WI38 (cell line): ENCODE data around the gene STRIP2.

ENCODE experiments used
- H3K4me3 ChIP-seq: 2 replicates; pipeline ENCODE4 v1.5.1; 2011; ENCODE audit warnings: low read depth, mild to moderate bottlenecking, control low read depth, low read length
- TF ChIP-seq, protein P1 (sequence below): IDR thresholded peaks from 2 replicates; pipeline ENCODE4 v1.5.1; 2012; ENCODE audit warnings: low read depth, mild to moderate bottlenecking, control low read depth, low read length

The STRIP2 gene

DNA sequence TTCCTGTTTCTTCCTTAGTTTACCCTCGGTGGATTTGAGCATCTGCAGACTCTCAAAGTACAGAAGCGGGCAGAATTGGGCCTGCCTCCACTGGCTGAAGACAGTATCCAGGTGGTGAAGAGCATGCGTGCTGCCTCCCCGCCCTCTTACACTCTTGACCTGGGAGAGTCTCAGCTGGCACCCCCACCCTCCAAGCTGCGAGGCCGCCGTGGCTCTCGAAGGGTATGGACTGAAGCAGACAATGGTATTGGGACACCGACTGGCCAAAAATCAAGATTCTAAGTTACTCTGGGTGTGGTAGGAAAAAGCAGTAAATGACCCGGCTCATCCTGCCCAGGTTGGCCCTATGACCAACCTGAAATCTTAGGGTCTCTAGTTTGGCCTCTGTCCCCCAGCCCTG is 22.2 kb downstream of the STRIP2 start:
- TF ChIP-seq, protein P1, sequence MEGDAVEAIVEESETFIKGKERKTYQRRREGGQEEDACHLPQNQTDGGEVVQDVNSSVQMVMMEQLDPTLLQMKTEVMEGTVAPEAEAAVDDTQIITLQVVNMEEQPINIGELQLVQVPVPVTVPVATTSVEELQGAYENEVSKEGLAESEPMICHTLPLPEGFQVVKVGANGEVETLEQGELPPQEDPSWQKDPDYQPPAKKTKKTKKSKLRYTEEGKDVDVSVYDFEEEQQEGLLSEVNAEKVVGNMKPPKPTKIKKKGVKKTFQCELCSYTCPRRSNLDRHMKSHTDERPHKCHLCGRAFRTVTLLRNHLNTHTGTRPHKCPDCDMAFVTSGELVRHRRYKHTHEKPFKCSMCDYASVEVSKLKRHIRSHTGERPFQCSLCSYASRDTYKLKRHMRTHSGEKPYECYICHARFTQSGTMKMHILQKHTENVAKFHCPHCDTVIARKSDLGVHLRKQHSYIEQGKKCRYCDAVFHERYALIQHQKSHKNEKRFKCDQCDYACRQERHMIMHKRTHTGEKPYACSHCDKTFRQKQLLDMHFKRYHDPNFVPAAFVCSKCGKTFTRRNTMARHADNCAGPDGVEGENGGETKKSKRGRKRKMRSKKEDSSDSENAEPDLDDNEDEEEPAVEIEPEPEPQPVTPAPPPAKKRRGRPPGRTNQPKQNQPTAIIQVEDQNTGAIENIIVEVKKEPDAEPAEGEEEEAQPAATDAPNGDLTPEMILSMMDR: no peak
- no peak overlapping the region for H3K4me3 ChIP-seq

DNA sequence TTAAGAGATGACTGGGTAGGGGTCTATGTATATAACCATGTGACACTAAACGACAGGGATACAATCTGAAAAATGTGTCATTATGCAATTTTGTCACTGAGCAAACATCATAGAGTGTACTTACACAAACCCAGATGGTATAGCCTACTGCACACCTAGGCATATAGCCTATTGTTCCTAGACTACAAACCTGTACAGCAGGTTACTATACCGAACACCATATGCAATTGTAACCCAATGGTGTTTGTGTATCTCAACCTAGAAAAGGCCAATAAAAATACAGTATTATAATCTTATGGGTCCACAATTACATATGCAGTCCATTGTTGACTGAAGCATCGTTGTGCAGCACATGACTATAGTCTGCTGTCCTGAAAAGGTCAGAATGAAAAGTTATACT is 22.9 kb downstream of the STRIP2 start:
- TF ChIP-seq, protein P1: no peak
- no peak overlapping the region for H3K4me3 ChIP-seq

DNA sequence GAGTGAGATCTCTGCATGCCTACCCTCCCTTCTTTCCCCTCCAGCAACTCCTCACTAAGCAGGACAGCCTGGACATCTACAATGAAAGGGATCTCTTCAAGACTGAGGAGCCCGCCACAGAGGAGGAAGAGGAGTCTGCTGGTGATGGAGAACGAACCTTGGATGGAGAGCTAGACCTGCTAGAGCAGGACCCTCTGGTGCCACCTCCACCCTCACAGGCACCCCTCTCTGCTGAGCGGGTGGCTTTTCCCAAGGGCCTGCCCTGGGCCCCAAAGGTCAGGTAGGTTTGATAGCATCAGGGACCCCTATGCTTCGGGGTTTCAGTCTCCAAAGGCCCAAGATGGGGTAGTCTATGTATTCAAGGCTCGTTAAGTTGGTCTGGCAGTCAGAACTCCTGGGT is 23.9 kb downstream of the STRIP2 start:
- H3K4me3 ChIP-seq: no peak overlapping the region
- TF ChIP-seq, protein P1: no peak

DNA sequence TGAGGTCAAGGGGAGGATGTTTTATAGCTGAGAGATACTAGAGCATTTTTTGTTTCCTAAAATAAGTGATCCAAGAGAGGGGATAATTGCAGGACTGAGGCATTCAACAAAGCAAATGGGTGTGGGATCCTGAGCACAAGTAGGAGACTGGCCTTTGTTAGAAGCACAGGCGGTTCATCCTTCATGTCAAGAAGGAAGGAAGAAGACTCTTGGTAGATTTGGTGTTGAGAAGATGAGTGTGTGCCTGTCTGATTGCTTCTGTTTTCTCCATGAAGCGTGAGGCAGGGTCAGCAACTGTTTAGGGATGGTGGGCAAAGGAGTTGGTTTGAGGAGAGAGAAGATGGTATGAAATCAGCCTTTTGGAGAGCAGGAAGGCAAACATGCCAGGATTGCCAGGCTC is 27.6 kb downstream of the STRIP2 start:
- TF ChIP-seq, protein P1: no peak
- no peak overlapping the region for H3K4me3 ChIP-seq

DNA sequence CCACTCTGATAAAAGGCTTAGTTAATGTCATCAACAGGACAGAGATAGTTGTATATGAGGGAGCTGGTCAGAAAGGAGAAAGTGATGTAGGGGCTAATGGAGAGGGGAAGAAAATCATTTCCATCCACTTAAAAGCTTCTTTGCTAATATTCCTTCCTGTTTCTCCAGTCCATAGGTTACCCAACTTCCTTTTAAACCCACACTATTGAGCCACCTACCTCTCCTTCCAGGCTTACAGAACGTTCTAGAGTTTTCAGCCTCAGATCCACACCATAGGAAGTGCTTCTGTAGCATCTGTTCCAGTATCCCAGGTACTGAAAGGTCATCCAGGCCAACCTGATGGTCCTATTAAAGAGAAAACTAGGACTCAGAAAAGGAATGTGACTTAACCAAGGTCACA is 28.2 kb downstream of the STRIP2 start:
- TF ChIP-seq, protein P1: no peak
- no peak overlapping the region for H3K4me3 ChIP-seq

DNA sequence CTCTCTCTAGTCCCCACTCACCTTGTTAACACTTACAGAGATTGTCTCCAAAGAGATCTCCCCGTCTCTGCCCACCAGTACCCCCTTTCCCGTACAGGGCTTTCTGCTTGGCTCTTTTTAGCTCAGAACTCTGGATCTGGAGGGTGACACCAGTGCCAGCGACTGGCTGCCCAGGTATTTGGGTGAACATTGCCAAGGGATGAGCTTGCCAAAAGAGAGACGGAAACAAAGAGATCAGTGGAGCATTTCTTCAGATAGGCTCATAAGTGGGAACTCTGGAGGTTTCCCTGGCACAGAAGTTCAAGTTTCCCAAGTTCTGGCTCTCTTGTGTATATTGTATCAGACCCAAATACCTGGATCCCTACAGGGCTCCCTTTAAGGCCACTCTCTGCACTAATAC is 30.0 kb downstream of the STRIP2 start:
- H3K4me3 ChIP-seq: no peak overlapping the region
- TF ChIP-seq, protein P1: no peak

DNA sequence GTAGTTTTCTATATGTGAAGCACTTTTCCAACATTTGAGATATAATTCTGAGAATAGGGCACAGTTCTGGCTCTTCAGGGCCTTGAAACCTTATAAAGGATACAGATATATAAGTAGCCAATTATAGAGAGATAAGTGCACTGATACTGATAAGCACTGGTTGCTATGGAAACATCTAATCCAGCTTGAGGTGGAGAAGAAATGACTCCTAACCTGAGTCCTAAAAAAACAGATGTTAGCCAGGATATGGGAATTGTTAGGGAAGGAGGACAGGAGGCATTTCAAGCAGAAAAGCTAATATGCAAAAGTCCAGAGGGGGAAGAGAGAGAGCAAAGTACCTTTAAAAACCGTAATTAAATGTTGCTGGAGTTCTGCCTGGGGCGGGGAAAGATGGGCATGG is 30.8 kb downstream of the STRIP2 start:
- TF ChIP-seq, protein P1: no peak
- no peak overlapping the region for H3K4me3 ChIP-seq
